GM19099 (cell line): ENCODE results near the gene ZNF784.

Experiments
- POLR2A ChIP-seq: IDR thresholded peaks from 3 replicates; pipeline ENCODE4 v1.6.1; 2011; ENCODE audit warnings: low read depth; ENCODE audit not compliant: insufficient read length; ENCODE audit errors: extremely low read depth

The ZNF784 gene

GRCh38 chr19:55621205-55621672 lies 3.1 kb downstream of the ZNF784 start:
- TF ChIP-seq POLR2A = no peak

GRCh38 chr19:55620410-55621204 lies 3.8 kb downstream of the ZNF784 start:
- no peak for TF ChIP-seq POLR2A

GRCh38 chr19:55619286-55619685 lies 5.1 kb downstream of the ZNF784 start:
- TF ChIP-seq POLR2A = no peak

GRCh38 chr19:55618426-55618825 lies 5.9 kb downstream of the ZNF784 start:
- no peak for TF ChIP-seq POLR2A

GRCh38 chr19:55617426-55617825 lies 6.9 kb downstream of the ZNF784 start:
- TF ChIP-seq POLR2A = no peak

- TF ChIP-seq POLR2A = no peak
These were observed 7.9 kb downstream of the ZNF784 start for GRCh38 chr19:55616395-55616875.

- TF ChIP-seq POLR2A = no peak
These were observed 8.6 kb downstream of the ZNF784 start for GRCh38 chr19:55615543-55616394.

- TF ChIP-seq POLR2A = no peak
These were observed 9.4 kb downstream of the ZNF784 start for GRCh38 chr19:55614711-55615542.

- no peak for TF ChIP-seq POLR2A
These were observed 10.2 kb downstream of the ZNF784 start for GRCh38 chr19:55613930-55614710.

- no peak for TF ChIP-seq POLR2A
These were observed 11.0 kb downstream of the ZNF784 start for GRCh38 chr19:55613396-55613795.

- no peak for TF ChIP-seq POLR2A
These were observed 12.3 kb downstream of the ZNF784 start for GRCh38 chr19:55611983-55612645.

- no peak for TF ChIP-seq POLR2A
These were observed 12.9 kb downstream of the ZNF784 start for GRCh38 chr19:55611300-55611982.

GRCh38 chr19:55609326-55609725 lies 15.0 kb downstream of the ZNF784 start:
- no peak for TF ChIP-seq POLR2A

GRCh38 chr19:55606817-55607216 lies 17.5 kb downstream of the ZNF784 start:
- no peak for TF ChIP-seq POLR2A

- TF ChIP-seq POLR2A = no peak
These were observed 17.9 kb downstream of the ZNF784 start for GRCh38 chr19:55606471-55606787.
